SH-SY5Y (cell line): ENCODE data around the gene NCAM1.

Experiments
- GATA2 ChIP-seq: IDR thresholded peaks from 2 replicates; pipeline ENCODE4 v1.6.1; 2011; ENCODE audit warnings: mild to moderate bottlenecking, low read depth, low read length
- GATA3 ChIP-seq: IDR thresholded peaks from 2 replicates; pipeline ENCODE4 v1.6.1; 2011; ENCODE audit warnings: low read depth, mild to moderate bottlenecking, low read length, moderate library complexity

GRCh38 chr11:113160808-113161124 is 199.5 kb downstream of the NCAM1 start:
- no peak for TF ChIP-seq GATA3
- no peak for TF ChIP-seq GATA2
